Measurements from ENCODE around the gene NKG7.

Gene NKG7

DNA sequence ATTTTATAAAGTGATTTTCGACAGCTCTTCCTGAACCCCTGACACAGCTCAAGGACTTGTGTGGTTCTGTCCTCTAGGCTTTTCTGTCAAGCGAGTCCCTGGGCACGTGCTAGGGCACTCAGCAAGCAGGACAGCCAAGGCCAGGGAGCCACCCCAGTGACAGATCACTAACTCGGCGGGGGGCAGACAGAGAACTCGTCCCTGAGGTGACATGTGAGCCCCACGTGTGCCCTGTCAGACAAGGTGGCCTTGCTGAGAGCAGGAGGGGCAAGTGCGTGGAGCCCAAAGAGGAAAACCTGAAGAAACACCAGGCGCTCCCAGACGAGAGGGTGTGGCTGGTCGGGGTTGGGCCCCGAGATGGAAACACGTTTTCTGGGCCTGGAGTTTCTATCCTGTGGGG is 11.2 kb downstream of the NKG7 start:
- DNase-seq (ENCODE audit: low spot score) = no peak

DNA sequence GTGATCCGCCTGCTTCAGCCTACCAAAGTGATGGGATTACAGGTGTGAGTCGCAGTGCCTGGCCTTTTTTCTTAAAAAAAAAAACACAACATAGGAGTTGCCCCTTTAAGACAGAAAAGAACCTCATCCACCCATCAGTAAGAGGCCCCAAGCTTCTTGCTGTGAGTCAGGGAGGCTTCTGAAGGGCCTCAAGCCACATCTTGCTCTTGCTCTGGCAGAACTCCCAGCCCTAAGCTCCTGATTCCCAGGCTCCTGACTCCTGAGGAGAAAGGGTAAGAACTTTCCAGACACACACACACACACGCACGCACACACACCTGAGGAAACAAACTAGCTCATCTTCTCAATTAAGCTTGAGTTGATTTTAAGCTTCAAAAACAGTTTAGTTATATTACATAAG is 13.2 kb downstream of the NKG7 start:
- DNase-seq (ENCODE audit: low spot score) = no peak

DNA sequence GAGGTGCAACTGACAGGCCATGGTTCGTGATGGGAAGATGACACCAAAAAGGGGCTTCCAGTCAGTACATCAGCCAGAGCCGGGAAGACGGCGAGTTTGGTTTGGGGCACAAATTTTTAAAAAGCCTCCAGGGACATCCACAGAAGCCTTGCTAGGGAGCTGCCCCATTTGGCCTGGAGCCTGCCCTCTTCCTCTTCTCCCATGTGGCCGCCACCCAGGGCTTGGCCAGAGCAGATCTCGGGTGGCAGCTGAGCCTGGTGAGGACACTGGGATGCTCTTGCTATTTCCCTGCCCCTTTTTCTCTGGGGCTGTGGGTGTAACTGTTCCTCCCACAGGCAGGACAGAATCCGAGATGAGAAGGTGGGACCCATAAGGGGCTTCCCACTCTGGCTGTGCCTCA is 14.5 kb downstream of the NKG7 start:
- DNase-seq (ENCODE audit: low spot score) = no peak

DNA sequence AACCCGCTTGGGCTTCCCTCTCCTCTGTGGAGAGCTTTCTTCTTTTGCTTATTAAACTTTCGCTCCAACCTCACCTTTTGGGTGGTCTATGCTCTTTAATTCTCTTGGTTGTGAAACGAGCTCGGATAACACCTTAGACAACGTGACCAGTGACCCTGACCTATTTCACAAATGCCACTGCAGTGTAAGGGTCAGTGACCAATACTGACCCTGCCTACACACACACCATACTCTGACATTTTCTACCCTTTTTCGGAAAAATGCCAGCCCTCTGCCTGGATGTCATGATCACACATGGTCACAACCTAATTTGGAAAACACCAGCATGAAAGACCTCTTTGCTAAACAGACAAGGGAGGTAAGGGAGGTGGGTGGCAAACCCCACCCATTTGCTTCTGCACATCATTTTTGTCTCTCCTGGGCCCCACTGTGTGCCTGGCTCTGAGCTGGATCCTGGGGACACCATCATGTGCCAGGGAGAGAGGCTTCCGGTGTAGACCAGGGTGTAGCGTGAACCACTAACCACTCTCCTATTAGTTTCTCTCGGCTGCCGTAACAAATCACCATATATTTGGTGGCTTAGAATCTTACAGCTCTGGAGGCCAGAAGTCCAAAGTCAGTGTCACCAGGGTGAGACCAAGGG is 16.2 kb downstream of the NKG7 start:
- DNase-seq (ENCODE audit: low spot score) = no peak

DNA sequence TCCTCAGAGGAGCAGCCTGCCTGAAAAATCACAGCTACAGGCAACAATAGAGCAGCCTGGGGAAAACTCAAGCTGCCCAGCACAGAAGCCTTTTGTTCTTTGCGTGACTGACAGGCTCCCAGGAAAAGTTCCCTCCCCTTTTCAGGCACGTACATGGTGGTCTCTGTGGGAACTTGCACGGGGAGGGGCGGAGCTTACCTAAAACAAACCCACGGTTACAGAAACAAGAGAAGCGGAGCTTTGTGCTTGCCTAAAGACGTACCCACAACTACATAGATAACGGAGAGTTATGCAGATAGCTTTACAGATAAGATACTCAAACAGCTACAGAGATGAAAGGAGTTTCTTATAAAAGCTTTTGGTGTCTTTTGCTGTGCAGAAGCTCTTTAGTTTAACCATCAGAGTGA is 17.7 kb downstream of the NKG7 start:
- DNase-seq (ENCODE audit: low spot score) = no peak

DNA sequence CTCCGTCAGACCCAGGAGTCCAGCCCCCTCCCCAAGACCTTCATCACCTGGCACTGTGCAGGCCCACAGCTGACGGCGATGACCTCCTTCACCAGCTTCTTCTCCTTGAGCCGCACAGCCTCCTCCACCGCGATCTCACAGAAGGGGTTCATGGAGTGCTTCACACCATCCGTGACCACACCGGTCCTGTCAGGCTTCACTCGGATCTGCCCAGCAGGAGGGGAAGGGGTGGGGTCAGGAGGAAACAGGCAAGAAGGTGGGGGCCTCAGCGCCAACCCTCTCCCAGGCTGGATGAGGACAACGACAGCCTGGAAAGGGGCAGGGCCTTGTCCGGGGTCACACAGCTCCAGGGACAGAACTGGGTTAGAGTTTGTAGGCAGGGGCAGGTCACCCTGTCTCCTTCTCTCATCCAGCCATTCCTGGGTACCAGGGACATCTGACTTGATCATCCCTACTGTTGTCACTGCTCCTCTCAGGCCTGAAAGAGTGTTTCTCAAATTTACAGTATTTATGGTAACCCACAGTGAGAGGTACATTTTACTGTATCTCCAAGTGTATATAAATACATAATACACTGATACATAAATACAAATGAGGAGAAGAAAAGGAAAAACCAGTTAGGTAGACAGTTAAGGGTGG is 18.2 kb downstream of the NKG7 start:
- DNase-seq (ENCODE audit: low spot score) = no peak

DNA sequence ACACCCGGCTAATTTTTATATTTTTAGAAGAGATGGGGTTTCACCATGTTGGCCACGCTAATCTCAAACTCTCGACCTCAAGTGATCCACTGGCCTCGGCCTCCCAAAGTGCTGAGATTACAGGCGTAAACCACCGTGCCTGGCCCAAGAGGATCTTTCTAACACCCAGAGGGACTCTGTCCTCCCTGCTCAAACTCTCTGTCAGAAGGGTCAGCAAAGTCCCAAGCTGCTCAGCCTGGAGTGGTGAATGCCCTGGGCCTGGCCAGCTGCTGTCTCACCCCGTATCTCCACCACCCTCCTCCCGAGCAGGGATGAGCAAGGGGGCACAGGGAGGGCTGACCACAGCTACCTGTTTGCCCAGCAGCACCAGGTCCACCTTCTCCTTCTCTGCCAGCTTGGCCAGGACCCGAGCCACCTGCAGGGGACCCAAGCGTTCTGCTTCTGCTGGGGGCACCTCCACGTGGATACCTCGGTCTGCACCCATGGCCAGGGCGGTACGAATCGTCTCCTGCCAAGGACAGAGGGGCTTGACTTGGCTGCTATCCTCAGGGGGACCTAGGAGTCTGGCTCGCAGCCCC is 19.6 kb downstream of the NKG7 start:
- no peak for DNase-seq (ENCODE audit: low spot score)

DNA sequence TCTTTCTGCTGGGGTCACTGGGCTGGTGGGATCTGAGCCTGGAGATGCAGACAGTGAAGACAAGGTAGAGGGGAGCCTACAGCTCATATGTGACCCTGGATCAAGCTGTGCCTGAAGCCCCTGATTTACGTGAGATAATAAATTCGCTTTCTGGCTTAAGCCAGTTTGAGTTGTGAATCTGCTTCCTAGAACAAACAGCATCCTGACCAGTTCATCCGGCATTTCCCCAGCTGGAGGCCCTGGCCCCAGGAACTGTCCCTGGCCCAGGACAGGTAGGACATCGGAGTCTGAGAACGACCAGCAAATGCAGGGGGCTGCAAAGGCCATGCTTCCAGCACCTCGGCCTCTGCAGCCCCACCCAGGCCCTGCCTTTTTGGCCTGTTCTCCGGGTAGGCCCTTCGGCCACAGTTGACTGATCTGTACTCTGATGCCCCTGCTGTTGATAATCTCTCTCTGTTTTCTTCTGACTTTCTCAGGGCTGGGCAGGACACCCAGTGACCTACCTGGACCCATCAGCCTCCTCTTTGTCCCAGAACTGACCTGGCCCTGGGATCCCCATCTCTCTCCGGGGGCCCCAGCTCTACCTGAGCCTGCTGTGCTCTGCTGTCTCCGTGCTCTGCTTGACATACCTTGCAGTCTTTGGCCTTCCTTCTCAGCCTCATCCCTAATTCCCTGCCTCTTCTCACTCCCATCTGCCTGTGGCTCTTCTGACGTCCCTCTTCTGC is 21.0 kb downstream of the NKG7 start:
- no peak for DNase-seq (ENCODE audit: low spot score)

DNA sequence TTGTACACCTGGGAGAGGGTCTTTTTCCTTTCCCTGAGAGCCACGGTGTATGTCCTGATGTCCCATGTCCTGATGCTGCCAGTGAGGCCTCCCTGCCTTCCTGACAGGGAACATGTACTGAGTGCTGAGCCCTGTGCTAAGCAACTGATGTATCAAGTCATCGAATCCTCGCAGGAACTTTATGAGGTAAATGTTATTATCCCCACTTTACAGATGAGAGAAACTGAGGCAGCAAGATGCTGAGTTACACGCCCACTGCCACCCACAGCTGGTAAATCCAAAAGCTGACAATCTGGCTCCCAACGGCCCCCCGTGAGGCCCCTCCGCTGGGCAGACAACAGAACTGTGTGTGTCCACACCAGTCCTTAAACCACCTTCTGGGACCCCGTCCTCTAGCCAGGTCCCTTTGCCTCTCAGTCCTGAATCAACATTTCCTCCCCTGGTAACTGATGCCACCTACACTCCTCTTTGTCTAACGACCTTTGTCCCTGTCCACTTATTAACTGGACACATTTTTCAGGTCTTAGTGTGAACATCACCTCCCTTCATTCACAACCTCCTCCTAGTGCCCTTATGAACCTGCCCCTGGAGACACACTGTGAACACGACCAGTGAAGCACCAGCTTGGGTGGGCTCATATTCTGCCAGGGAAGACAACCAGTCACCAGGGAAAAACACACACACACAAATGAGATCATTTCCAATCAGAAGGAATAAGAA is 25.1 kb downstream of the NKG7 start:
- no peak for DNase-seq (ENCODE audit: low spot score)

DNA sequence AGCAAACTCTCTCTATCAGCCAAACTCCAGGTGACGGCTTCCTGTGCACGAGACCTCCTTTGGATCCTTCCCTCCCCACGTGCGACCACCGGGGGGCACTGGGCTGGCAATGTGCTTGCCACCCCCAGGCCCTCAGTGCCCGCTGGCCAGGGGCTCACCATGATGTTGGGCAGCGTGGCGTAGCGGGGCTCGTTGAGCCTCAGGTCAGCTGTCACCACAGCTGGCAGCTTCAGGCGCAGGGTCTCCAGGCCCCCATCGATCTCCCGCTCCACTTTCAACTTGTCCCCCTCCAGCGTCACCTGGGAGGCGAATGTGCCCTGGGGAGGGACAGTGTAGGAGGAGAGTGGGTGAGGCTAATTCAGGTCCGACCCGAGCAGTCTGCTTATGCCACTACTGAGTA is 25.7 kb downstream of the NKG7 start:
- no peak for DNase-seq (ENCODE audit: low spot score)

DNA sequence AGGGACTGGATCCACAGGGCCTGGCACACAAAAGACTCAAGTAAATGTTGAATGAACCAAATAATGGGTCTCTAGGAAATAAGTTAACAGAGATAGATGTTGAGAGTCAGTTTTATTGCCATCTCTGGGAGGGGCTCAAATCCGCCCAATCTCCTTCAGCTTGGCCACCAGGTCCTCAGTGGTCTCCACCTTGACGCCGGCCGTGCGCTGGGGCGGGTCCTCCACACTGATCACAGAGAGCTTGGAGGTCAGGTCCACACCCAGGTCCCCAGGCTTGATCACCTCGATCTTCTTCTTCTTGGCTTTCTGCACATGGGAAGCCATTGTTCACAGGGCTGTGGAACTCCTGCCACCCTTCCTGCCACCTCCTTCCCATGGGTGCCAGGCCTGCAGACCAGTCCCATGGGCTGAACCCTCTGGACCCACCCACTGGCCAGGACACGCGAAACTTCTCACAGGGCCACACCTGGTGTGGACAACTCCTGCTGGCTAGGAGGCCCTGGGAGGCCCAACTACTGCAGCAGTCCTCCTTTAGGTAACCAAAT is 27.3 kb downstream of the NKG7 start:
- DNase-seq (ENCODE audit: low spot score) = no peak

DNA sequence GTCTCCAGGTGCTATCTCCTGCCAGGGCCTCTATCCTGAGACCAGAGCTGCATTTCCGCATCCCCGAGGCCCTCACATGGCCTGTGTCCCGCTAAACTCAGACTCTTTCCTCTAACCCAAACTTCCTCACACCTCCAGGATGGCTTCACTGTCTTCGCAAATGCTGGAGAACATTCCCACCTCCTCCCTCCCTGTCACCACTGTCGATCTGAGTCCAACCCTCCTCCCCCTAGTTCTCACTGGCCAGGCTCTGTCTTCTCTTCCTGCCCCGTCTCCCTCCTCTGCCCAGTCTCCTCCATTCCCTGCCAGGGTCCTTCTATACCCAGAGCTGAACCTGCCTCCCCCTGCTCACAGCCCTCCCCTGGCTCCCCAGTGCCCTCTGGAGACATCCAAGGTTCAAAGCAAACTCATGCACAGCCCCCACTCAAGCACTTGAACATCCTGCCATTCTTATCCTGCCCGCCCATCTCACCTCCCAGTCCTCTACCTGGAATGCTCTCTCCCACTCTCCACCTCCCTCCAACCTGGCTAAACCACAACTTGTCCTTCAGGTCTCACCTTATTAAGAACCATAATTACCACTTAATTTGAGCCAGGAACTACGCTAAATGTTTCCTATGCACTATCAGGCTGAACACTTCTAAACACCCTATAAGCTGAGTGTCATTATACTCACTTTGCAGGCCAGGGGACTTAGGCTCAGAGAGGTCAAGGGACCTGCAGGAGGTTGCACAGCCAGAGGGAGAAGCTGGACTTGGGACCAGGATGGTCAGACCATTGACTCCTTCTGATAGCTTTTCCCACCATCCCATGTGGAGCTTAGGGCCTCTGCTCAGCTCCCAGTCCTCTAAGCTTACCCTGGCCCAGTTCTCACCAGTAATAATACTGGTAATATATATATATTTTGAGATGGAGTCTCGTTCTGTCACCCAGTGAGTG is 29.6 kb downstream of the NKG7 start:
- DNase-seq (ENCODE audit: low spot score) = no peak

DNA sequence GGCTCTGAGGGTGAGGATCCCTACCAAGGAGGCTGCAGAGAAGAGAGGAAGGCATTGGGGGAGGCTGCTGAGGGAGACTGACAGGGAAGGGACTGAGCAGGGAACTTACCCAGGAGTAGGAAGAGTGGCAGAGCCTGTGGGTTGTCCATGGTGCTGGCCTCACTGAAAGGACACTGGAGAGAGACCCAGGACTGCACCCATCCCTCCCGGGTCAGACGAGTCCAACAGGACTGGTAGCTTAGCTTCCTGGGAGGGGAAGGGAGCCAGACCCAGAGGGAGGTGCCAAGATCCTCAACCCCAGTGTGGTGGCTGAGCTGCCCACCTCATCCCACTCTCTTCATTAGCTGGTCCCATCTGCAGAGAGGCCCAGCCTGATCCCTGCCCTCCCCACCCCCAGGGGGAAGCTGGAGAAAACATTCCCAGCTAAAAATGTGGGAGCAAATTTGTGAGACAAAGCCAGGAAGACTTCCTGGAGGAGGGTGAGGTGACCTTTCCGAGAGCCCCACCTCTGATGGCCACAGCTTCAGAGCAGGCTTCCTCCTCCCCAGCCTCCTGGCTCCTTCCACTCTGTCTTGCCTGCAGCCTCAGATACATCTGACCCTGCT is 30.4 kb downstream of the NKG7 start, which contains the start of gene VSIG10L:
TSS of gene VSIG10L (minus strand) at position 164 of the 605 bp plus-strand sequence. CDS start at position 149, 15 bp downstream.
- no peak for DNase-seq (ENCODE audit: low spot score)

DNA sequence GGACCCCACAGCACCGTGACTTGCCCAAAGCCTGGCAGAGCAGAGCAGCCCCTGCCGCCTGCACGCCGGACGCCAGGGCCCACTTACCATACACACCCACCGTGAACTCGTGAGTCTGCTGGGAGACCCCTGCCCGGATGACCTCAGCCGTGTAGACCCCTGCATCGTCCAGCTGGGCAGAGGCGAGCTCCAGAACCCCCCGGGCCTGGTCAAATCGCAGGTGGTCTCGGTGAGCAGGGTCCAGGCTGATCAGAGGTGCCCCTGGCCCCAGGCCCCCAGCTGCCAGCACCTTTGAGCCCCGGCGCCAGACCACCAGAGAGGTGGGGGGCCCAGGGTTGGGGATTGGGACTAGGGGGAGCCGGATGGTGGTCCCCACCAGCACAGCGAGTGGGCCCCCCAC is 31.4 kb downstream of the NKG7 start:
- no peak for DNase-seq (ENCODE audit: low spot score)

DNA sequence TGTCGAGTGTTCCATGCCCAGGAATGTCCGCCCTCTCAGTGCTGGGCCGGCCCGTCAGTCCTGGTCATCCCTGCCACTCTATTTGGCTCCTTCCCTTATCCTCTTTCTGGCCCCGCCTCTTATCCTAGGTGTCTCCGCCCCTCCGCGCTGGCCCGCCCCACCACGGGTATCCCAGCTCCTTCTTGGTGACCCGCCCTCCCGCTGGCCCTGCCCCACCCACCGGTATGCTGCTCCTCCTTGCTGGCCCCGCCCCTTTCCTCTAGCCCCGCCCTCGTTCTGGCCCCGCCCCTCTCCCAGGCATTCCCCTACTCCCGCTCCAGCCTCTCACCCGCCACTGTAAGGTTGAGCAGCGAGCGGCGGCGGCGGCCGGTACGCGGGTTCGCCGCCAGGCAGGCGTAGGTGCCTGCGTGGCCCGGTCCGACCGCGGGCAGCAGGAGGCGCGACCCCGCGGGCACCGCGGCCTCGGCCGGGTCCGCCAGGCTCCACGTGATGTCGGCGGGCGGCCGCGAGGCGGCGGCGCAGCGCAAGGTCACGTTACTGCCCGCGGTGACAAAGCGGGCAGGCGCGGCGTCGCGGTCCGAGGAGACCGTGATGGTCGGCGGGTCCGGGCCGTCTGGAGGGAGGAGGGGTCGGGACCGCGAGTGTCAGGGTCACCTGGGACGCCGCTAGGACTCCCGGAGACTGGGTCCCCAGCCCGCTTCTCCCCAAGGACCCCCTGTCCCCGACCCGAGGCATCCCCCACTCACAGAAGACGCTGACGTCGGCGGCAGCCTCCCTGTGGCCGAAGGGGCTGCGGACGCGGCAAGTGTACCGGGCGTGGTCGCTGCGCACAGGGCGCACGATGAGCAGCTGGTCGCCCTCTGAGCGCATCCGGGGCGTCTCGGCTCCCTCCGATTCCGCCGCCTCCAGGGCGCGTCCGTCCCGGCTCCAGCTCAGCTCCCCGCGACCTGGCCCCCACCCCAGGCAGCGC is 32.5 kb downstream of the NKG7 start:
- peak; percentile 89 for DNase-seq (ENCODE audit: low spot score)

DNA sequence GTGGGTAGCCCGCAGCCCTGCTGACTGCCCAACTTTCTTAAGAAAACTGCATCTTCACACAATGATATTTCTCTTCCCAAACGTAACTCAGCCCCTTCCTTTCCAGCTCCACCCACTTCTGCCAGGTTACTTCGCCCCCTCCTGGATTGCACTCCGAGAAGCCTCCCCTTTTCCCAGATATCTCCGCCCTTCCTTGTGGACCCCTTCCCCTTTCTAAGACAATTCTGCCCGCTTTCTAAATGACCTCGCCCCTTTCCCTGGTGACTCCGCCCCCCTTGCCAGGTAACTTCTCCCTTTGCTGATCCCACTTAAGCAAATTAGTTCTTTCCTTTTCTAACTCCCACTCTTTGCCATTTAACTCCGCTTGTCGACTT is 33.2 kb downstream of the NKG7 start:
- DNase-seq (ENCODE audit: low spot score) = no peak

DNA sequence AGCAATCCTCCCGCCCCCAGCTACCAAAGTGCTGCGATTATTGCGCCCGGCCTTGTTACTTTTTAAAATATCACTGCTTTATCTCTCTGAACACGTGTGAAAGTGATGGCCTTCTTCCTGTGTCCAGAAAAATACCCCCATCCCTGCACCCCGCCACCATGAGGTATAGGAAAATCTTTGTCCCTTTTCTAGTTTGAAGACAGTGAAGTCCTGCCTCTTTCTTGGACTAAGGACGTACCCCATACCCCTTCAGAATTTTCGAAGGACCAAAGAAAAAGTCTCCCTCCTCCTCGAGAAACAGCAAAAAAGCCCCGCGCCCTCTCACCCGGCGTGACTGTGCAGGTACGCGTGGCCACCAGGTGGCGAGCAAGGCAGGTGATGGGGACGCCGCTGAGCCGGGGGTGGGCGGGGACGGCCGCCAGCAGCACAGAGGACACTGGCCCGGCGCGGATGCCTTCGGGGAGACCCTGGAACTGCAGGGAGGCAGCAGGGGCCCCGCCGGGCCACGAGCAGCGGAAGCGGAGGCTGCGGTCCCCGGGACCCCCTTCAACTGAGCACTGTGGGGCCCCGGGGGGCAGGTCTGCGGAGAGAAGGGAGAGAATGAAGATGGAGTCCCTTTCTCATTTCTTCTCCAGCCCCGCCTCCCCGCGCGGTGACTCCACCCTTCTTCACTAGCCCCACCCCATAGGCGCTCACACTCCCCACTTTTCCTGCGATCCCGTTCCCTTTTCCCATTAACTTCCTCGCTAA is 33.7 kb downstream of the NKG7 start:
- peak; percentile 79 for DNase-seq (ENCODE audit: low spot score)

DNA sequence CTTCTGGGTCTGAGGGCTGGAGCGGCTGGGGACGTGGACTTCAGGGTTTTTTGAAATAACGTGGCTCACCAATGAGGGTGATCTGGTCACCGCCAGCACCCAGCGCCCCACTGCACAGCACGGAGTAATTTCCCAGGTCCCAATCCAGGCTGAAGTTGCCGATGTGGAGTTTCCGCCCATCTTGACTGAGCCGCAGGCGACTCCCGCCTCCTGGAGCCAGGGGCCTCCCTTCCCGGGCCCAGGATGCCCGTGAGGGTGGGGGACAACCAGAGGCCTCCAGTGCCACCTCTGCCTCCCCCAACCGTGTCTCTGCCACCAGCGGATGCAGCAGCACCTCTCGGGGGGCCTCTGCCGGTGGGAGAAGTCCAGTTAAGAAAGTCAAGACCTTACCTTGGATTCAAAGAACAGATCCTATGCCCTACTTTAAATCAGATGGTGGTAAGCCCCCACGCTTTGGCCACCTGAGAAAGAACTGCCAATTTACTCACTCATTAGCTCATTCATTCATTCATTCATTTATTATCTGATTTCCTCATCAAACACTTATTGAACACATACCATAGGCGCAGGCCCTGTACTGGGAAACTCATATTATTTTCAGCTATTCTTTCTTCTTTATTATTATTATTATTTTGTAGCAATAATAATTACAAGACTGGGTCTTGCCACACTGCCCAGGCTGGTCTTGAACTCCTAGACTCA is 34.4 kb downstream of the NKG7 start:
- DNase-seq (ENCODE audit: low spot score) = no peak
